ENCODE measurements around the gene CLK1. TPM values are rescaled to one million over a fixed set of nuclear protein-coding genes. Genes with fewer than 3 reads are reported as not detected.
A peak's percentile ranks its signal among the peaks of the same experiment; 100 is the strongest.

CLK1 gene
- polyA plus RNA-seq, 2 of the 4 experiments (the other 2 are of a cell fraction): 35.5 to 88.3 TPM

DNA sequence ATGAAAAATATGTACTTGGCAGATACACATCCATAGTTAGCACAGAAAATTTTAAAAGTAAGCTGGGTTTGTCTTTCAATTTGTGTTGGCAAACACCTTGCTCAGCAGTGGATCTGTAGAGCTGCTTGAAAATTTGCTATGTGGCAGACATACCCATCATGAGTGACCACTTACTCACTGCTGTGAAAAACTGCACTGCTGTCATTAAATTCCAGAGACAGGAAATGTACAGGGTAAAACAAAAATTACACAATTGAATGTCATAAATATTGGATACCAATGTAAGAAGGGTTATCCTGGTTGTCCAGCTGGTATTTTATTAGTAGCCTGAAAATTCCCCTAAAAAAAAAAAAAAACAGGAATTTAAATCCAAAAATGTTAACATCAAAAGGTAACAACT, 49.2 kb upstream of the CLK1 start:
- no peaks in the 10 kb centered on the region for H3K9me3 ChIP-seq
- TF ChIP-seq HOXB13 (CRISPR knock-in tag; IDR thresholded peaks at IDR 0.05; ENCODE audit: low read depth) (no peak), SMC3 (IDR thresholded peaks at IDR 0.05) (no peak), ZC3H11A (IDR thresholded peaks at IDR 0.05) (no peak), FOXS1 (CRISPR knock-in tag; IDR thresholded peaks at IDR 0.05) (no peak), USF2 (IDR thresholded peaks at IDR 0.05) (no peak), ESRRA (IDR thresholded peaks at IDR 0.05; ENCODE audit: borderline replicate concordance, low read length) (no peak)
- TF ChIP-seq, protein P1, sequence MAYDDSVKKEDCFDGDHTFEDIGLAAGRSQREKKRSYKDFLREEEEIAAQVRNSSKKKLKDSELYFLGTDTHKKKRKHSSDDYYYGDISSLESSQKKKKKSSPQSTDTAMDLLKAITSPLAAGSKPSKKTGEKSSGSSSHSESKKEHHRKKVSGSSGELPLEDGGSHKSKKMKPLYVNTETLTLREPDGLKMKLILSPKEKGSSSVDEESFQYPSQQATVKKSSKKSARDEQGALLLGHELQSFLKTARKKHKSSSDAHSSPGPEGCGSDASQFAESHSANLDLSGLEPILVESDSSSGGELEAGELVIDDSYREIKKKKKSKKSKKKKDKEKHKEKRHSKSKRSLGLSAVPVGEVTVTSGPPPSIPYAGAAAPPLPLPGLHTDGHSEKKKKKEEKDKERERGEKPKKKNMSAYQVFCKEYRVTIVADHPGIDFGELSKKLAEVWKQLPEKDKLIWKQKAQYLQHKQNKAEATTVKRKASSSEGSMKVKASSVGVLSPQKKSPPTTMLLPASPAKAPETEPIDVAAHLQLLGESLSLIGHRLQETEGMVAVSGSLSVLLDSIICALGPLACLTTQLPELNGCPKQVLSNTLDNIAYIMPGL (CRISPR knock-in tag; IDR thresholded peaks at IDR 0.05; ENCODE audit: borderline replicate concordance): no peak
- H3K4me1 ChIP-seq: no peaks in the 10 kb centered on the region
- ChIA-PET CTCF (interaction anchor here (0.6 to 4.3 kb wide), 10 partner anchors 8 to 319 kb away, joined by 3 to 16 read pairs (median 4); partner anchors contain the start of gene CASP10), POLR2A (no interaction called here)
- H3K4me3 ChIP-seq: no peak overlapping the region
- no peak for ATAC-seq
- no peak for DNase-seq (ENCODE audit: low read depth in 1 of 2, low spot score in 1 of 2)
- no peak overlapping the region for H3K27ac ChIP-seq
- FAIRE-seq: no peak
- H3K4me2 ChIP-seq: no peak overlapping the region

GRCh38 chr2:200909958-200910357, 45.5 kb upstream of the CLK1 start:
- Histone ChIP-seq H3K9me3 (no peaks in the 10 kb centered on the region), H3K4me2 (no peak overlapping the region), H3K27ac (no peak overlapping the region), H3K4me1 (no peaks in the 10 kb centered on the region), H3K4me3 (no peak overlapping the region)
- POLR2A ChIA-PET: no interaction called here
- CTCF ChIA-PET: interaction anchor here (0.6 to 1.4 kb wide), 4 partner anchors 9 to 323 kb away, joined by 3 to 4 read pairs (median 3); no protein-coding TSS in a partner anchor
- 98% methylated on average over 4 of the region's 4 CpGs for WGBS (ENCODE audit: missing lambda C conversion rate)
- FAIRE-seq: no peak
- no peak for DNase-seq (ENCODE audit: low read depth in 1 of 2, low spot score in 1 of 2)
- ATAC-seq: no peak
- TF ChIP-seq, protein P2, sequence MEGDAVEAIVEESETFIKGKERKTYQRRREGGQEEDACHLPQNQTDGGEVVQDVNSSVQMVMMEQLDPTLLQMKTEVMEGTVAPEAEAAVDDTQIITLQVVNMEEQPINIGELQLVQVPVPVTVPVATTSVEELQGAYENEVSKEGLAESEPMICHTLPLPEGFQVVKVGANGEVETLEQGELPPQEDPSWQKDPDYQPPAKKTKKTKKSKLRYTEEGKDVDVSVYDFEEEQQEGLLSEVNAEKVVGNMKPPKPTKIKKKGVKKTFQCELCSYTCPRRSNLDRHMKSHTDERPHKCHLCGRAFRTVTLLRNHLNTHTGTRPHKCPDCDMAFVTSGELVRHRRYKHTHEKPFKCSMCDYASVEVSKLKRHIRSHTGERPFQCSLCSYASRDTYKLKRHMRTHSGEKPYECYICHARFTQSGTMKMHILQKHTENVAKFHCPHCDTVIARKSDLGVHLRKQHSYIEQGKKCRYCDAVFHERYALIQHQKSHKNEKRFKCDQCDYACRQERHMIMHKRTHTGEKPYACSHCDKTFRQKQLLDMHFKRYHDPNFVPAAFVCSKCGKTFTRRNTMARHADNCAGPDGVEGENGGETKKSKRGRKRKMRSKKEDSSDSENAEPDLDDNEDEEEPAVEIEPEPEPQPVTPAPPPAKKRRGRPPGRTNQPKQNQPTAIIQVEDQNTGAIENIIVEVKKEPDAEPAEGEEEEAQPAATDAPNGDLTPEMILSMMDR (IDR thresholded peaks at IDR 0.05): no peak
- TF ChIP-seq MAFK (IDR thresholded peaks at IDR 0.05; ENCODE audit: partially characterized antibody): peak; percentile 36

GRCh38 chr2:200905618-200906296, 41.3 kb upstream of the CLK1 start:
- peak; percentile 56 to 83 for DNase-seq (ENCODE audit: low read depth in 1 of 2, low spot score in 1 of 2)
- Histone ChIP-seq H3K4me2 (no peak overlapping the region), H3K4me3 (no peak overlapping the region), H3K4me1 (peaks cover 12% of the 10 kb centered on the region; the same call in 1 of the 3 replicates), H3K9me3 (no peaks in the 10 kb centered on the region), H3K27ac (peak overlapping the region in 1 of 2 experiments; percentile 22; a peak in 1 of 6 replicates)
- ChIA-PET POLR2A (interaction anchor here (0.8 to 1.7 kb wide), 5 partner anchors 164 to 327 kb away, joined by 3 to 8 read pairs (median 4); no protein-coding TSS in a partner anchor), CTCF (interaction anchor here (0.6 to 8.2 kb wide), 43 partner anchors 9 to 327 kb away, joined by 3 to 150 read pairs (median 4); partner anchors contain the start of genes CASP10 and ORC2)
- peak; percentile 92 to 96 for ATAC-seq
- TF ChIP-seq SMC3 (IDR thresholded peaks at IDR 0.05) (peak; percentile 84), RAD21 (conservative IDR thresholded peaks at IDR 0.05 in 1 of 2, IDR thresholded peaks at IDR 0.05 in 1 of 2) (peak; percentile 90 to 93), GATA3 (IDR thresholded peaks at IDR 0.05; ENCODE audit: borderline replicate concordance) (no peak)
- TF ChIP-seq, protein P2 (IDR thresholded peaks at IDR 0.05): peak; percentile 92
- TF ChIP-seq, protein P3, sequence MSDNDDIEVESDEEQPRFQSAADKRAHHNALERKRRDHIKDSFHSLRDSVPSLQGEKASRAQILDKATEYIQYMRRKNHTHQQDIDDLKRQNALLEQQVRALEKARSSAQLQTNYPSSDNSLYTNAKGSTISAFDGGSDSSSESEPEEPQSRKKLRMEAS (IDR thresholded peaks at IDR 0.05): 0 out of 2 replicates have a peak, but pooled peaks have one; percentile 11
- 9% methylated on average over 2 of the region's 2 CpGs for WGBS (ENCODE audit: missing lambda C conversion rate)
- FAIRE-seq: no peak
